HG03025 (cell line): Measurements from ENCODE around the gene IGFBP6.

Experiments used
- ATAC-seq: cut with Tn5 transposase; IDR thresholded peaks from one replicate; pipeline ENCODE4 v1.9.1; 2021; ENCODE audit warnings: mild to moderate bottlenecking, moderate library complexity; ENCODE audit not compliant: unreplicated experiment, low FRiP score

IGFBP6 gene

DNA sequence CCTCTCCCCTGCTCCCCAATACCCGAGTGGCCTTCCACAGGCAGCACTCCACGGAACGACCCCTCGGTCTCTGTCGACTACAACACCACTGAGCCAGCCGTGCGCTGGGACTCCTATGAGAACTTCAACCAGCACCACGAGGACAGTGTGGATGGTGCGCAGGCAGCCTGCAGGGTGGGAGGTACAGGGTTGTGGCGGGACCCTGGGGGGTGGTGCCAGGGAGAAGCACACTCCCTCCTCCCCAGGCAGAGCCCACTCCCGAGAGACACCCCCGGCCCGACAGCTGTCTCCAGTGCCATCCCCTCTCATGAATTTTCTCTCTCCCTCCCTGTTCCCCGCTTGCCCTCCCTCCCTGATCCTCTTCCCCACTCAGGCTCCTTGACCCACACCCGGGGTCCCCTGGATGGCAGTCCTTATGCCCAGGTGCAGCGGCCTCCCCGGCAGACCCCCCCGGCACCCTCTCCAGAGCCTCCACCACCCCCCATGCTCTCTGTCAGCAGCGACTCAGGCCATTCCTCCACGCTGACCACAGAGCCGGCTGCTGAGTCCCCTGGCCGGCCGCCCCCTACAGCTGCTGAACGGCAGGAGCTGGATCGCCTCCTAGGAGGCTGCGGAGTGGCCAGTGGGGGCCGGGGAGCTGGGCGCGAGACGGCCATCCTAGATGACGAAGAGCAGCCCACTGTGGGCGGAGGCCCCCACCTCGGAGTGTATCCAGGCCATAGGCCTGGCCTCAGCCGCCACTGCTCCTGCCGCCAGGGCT, 38.6 kb upstream of the IGFBP6 start:
- ATAC-seq: no peak

DNA sequence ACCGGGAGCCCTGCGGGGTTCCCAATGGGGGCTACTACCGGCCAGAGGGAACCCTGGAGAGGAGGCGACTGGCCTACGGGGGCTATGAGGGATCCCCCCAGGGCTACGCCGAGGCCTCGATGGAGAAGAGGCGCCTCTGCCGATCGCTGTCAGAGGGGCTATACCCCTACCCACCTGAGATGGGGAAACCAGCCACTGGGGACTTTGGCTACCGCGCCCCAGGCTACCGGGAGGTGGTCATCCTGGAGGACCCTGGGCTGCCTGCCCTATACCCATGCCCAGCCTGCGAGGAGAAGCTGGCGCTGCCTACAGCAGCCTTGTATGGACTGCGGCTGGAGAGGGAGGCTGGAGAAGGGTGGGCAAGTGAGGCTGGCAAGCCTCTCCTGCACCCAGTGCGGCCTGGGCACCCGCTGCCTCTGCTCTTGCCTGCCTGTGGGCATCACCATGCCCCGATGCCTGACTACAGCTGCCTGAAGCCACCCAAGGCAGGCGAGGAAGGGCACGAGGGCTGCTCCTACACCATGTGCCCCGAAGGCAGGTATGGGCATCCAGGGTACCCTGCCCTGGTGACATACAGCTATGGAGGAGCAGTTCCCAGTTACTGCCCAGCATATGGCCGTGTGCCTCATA, 37.9 kb upstream of the IGFBP6 start:
- ATAC-seq: no peak

DNA sequence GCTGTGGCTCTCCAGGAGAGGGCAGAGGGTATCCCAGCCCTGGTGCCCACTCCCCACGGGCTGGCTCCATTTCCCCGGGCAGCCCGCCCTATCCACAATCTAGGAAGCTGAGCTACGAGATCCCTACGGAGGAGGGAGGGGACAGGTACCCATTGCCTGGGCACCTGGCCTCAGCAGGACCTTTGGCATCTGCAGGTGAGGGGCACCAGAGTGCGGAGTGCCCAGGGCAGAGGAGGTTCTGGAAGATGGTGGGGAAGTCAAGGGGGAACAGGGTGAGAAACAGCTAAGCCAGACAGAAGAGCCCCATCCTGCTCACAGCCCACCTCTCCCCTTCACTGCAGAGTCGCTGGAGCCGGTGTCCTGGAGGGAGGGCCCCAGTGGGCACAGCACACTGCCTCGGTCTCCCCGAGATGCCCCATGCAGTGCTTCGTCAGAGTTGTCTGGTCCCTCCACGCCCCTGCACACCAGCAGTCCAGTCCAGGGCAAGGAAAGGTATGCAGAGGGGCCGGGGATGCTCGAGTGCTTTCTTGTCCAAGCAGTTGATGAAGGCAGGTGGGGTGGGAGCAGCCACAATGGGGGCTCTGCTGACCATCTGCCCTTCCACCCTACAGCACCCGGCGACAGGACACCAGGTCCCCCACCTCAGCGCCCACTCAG, 37.3 kb upstream of the IGFBP6 start:
- ATAC-seq: no peak

GRCh38 chr12:53060721-53061276, 36.7 kb upstream of the IGFBP6 start:
- ATAC-seq: no peak

DNA sequence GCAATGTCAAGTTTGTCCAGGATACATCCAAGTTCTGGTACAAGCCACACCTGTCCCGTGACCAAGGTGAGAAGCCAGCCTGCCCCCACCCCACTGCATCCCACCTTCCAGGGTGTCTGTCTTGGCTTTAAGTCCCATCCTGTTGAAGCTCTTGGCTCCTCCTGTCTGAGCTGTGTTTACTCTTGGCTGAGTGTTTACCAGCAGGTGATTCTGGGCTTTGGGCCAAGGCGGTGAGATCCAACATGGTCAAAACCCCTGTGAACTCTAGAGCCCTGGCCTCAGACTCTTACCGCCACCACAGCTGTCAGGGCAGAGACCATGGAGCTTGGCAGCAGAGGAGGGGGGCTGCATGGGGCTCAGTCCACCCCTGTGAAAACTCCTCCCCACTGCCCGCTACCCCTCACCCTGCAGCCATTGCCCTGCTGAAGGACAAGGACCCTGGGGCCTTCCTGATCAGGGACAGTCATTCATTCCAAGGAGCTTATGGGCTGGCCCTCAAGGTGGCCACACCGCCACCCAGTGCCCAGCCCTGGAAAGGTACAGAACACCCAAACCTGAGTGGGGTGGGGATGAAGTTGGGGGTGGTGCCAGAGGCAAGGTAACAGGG, 36.0 kb upstream of the IGFBP6 start:
- ATAC-seq: no peak

DNA sequence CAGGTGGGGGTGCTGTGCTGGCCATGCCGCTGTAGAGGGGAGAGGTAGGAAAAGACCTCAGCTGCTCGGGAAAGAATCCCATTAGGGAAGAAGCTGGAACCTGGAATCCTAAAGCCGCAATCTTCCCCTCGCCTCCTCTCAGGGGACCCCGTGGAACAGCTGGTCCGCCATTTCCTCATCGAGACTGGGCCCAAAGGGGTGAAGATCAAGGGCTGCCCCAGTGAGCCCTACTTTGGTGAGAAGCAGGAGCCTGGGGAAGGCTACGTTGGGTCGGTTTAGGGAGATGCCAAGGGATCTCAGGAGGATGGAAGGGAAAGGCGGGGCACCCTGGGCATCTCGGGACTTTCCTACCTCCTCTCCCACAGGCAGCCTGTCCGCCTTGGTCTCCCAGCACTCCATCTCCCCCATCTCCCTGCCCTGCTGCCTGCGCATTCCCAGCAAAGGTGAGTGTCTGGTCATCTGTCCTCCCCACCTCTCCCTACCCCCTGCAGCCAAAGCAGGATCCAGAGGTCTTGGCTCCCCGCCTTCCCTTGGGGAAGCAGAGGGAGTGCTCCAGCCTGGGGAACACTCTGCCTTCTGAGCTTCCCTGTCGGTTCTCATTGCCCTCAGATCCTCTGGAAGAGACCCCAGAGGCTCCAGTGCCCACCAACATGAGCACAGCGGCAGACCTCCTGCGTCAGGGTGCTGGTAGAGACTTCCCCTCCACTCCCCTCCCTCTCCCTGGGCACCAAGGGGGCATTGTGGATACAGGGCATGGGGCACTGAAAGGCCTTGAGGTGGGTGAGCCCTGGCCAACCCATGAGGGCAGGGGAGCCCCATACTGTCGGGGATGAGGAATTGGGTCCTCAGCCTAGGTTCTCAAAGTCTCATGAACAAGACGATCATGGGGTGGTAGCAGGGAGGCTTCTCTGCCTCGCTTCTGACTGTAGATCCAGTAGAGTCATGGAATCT, 35.2 kb upstream of the IGFBP6 start:
- ATAC-seq: no peak

DNA sequence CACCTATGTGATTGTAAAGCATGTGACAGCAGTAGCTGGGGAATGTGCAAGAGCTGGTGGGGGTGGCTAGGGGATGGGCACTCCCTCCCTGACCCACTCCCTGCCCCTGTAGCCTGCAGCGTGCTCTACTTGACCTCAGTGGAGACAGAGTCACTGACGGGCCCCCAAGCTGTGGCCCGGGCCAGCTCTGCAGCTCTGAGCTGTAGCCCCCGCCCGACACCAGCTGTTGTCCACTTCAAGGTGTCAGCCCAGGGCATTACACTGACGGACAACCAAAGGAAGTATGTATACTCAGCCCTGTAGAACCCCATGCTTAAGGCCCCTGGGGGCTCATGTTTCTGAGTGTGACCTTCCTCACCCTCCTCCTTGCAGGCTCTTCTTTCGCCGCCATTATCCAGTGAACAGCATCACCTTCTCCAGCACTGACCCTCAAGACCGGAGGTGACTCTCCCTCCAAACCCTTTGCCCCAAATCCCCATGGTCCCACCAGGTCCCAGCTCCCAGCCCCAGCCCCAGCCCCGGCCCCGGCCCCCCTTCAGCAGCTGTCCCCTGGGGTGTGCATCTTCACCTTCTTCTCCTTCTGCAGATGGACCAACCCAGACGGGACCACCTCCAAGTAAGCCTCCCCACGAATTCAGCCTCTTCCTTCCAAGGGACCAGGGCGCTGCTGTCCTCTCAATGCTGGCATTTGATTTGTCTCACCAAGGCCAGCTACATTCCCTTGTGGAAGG, 34.3 kb upstream of the IGFBP6 start:
- ATAC-seq: no peak

- no peak for ATAC-seq
Measured at GRCh38 chr12:53063708-53064612, 33.5 kb upstream of the IGFBP6 start.

DNA sequence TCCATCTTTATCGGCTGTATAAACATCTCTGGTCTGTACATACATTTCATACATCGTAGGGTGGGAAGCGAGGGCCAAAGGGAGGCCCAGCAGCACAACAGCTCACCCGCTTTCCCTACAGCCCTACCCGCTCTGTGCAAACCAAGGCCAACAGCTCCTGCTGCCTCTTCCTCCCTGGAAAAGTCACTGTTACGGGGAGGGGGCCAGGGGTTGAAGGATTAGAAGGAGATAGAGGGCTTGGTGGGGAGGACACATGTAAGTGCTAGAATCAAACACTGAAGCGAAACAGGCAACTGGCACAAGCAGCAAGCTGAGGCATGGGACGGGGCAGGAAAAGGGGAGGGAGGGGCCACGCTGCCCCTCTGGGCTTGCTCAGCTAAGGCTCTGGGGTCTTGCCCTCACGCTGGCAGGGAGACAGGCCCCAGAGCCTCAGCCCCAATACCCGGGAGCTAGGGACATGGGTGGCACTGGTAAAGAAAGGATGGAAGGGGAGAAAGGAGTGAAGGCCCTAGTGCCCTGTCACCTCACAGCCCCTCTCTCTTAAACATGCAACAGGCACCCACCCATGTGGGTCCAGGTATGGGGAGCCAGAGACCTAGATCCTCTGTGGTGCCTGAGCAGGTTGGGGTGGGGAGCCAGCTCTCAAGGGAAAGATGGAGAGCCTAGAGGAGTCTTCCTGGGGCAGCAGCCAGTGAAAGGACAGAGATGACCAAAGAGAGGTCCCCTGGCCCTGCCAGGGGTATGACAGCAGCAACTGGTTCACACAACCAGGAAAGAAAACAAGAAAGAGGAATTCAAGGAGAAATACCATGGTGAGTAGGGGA, 32.6 kb upstream of the IGFBP6 start:
- ATAC-seq: no peak

- ATAC-seq: no peak
Measured at GRCh38 chr12:53065470-53065869, 32.0 kb upstream of the IGFBP6 start.

- no peak for ATAC-seq
Measured at GRCh38 chr12:53065975-53066931, 31.2 kb upstream of the IGFBP6 start.

- no peak for ATAC-seq
Measured at GRCh38 chr12:53067074-53067992, 30.1 kb upstream of the IGFBP6 start.

DNA sequence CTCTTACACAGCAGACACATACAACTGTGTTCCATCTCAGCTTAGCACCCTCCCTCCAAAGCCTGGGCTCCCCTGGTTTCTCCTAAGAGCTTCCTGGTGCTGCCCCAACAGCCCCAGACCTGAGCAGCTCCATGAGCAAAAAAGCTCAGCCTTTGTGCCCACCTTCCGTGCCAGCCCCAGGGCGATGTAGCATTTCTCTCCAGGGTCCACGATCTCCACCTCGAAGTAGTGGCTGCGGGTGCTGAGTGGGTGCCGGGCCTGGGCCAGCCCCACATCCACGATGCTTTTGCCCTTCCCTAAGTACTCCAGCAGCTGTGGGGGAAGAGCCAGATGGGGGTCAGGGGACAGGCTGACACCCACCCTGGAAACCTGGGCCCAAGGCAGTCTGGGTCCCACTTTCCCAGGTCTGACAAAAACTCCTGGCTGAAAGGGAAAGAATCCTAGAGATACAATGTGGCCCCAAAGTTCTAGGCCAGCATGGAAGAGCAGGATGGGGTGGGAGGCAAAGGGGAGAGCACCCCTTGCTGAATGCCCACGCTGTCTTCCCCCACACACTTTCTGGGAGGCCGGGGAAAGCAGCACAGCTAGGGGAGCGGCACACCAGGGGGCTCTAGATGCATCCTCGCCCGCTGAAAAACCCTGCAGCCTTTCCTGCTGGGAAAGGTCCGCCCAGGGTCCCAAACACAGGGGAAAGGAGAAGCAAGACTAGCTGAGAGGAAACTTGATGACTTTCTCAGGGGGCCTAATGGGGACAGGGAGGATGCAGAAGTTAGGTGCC, 29.3 kb upstream of the IGFBP6 start:
- ATAC-seq: no peak

DNA sequence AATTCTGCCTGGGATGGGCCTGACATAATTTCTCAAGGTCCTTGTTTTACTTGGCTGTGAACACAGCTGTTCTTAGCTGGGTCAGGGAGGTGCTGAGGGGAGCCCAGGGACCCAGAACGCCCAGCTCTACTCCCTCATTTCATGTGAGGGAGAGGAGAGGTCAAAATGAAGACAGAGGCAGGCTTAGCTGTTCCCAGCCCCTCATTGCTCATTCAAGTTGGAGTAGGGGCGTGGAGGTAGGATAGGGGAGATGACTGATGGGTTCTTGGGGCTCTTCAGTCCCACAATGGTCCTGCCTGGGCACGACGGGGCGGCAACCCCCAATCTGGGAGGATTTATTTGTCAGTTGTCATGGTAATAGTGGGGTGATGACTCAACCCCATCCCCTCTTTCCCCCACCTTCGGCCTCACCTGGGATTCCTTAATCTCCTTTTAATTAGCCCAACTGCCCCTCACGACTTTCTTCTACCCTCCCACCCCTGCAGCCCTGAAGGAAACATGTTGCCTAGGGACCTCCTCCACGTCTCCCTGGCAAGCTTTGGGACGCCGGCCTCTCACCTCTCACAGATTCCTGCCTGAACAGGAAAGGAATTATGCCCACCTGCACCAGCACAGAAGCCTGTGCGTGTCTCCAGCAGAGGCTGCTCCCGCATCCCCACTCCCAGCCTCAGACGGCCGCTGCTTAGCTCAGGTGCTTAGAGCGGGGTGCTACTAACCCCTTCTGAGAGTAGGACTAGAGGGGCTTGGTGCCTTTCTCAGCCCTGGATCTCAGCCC, 28.5 kb upstream of the IGFBP6 start:
- ATAC-seq: no peak
